ENCODE measurements around the gene SYNE4. TPM values are rescaled to one million over a fixed set of nuclear protein-coding genes. Genes with fewer than 3 reads are reported as not detected.

The SYNE4 gene
- total and polyA plus RNA-seq, 9 of the 15 experiments (the other 6 are each of a cell fraction or from before 2014, with no cell fraction given): 0.03 to 0.65 (median 0.29) TPM

GRCh38 chr19:36054119-36054732 is 45.6 kb upstream of the SYNE4 start, which contains the start of gene THAP8 (continued):
- TF ChIP-seq SRSF7 (optimal IDR thresholded peaks at IDR 0.05; ENCODE audit: low read depth, low read length) (no peak), MEF2D (tag; conservative IDR thresholded peaks at IDR 0.05; ENCODE audit: low read depth) (0 out of 2 replicates have a peak, but pooled peaks have one; percentile 37), ZNF740 (CRISPR knock-in tag; IDR thresholded peaks at IDR 0.05) (peak; percentile 93), ZNF740 (tag; IDR thresholded peaks at IDR 0.05) (peak in 1 of 2 experiments; percentile 75; a peak in 1 of 4 replicates), SFPQ (IDR thresholded peaks at IDR 0.05; ENCODE audit: low read depth, low read length) (no peak), MAZ (CRISPR knock-in tag; conservative IDR thresholded peaks at IDR 0.05 in 1 of 2, IDR thresholded peaks at IDR 0.05 in 1 of 2) (peak; percentile 87 to 90), KAT8 (IDR thresholded peaks at IDR 0.05; ENCODE audit: low read depth) (no peak), TBP (optimal IDR thresholded peaks at IDR 0.05; ENCODE audit: low read depth, low read length) (no peak), SNIP1 (IDR thresholded peaks at IDR 0.05; ENCODE audit: low read depth) (no peak), ZNF395 (CRISPR knock-in tag; IDR thresholded peaks at IDR 0.05) (no peak), GMEB1 (CRISPR knock-in tag; IDR thresholded peaks at IDR 0.05) (peak; percentile 71), TAF15 (IDR thresholded peaks at IDR 0.05; ENCODE audit: low read depth, low read length) (no peak), XRCC5 (IDR thresholded peaks at IDR 0.05; ENCODE audit: low read depth, low read length) (peak; percentile 12), NRF1 (conservative IDR thresholded peaks at IDR 0.05 in 1 of 2, IDR thresholded peaks at IDR 0.05 in 1 of 2) (peak; percentile 96 to 97), ZC3H11A (IDR thresholded peaks at IDR 0.05; ENCODE audit: low read depth, low read length) (no peak), ATF6 (CRISPR knock-in tag; IDR thresholded peaks at IDR 0.05) (no peak), RAD51 (IDR thresholded peaks at IDR 0.05; ENCODE audit: borderline replicate concordance, low read depth) (peak; percentile 99), NCOA1 (IDR thresholded peaks at IDR 0.05; ENCODE audit: low read depth) (peak; percentile 57; the same call in 1 of the 2 replicates)

Data from K562 (cell line).